Epithelial cell of esophagus (primary cell): ENCODE data around the gene CCDC59.

Experiments used
- DNase-seq: peaks from one replicate; pipeline ENCODE4 v3.0.0; 2010; ENCODE audit warnings: low read depth
- H3K4me3 ChIP-seq: 2 replicates; pipeline ENCODE4 v1.5.1; 2011; ENCODE audit warnings: mild to moderate bottlenecking, low read length, control low read depth
- CTCF ChIP-seq: IDR thresholded peaks from 2 replicates; pipeline ENCODE4 v1.5.1; 2011; ENCODE audit warnings: low read depth, mild to moderate bottlenecking, low read length, control low read depth, inconsistent platforms; ENCODE audit not compliant: insufficient read depth; ENCODE audit errors: missing control alignments

CCDC59 gene

GRCh38 chr12:82357340-82357739 lies 847 bp downstream of the CCDC59 start:
- no peak for TF ChIP-seq CTCF
- DNase-seq = no peak
- H3K4me3 ChIP-seq = peak overlapping the region; percentile 97

GRCh38 chr12:82351390-82351789 lies 6.8 kb downstream of the CCDC59 start:
- no peak for DNase-seq
- no peak for TF ChIP-seq CTCF

GRCh38 chr12:82350161-82350560 lies 8.0 kb downstream of the CCDC59 start:
- no peak for DNase-seq
- no peak for TF ChIP-seq CTCF
- no peak overlapping the region for H3K4me3 ChIP-seq

More at GRCh38 chr12:82351390-82351789, 6.8 kb downstream of the CCDC59 start:
- H3K4me3 ChIP-seq = no peak overlapping the region

GRCh38 chr12:82329508-82329907 lies 28.7 kb downstream of the CCDC59 start:
- no peak overlapping the region for H3K4me3 ChIP-seq
- no peak for DNase-seq
- no peak for TF ChIP-seq CTCF

- no peak for TF ChIP-seq CTCF
- DNase-seq = no peak
- H3K4me3 ChIP-seq = no peak overlapping the region
Observed at GRCh38 chr12:82327861-82328260, 30.3 kb downstream of the CCDC59 start.

GRCh38 chr12:82326905-82327503 lies 31.2 kb downstream of the CCDC59 start:
- no peak overlapping the region for H3K4me3 ChIP-seq
- DNase-seq = peak; percentile 51
- TF ChIP-seq CTCF = peak; percentile 50
